NCI-H1930 (cell line): ENCODE measurements around the gene RAB1B.

Experiments used
- DNase-seq, 2 experiments: peaks; one replicate each; lab custom pipeline; 2025; lab: John Stamatoyannopoulos, UW

Gene RAB1B

GRCh38 chr11:66323684-66324083 lies 55.2 kb downstream of the RAB1B start:
- no peak for DNase-seq

- DNase-seq = no peak
These were observed 56.2 kb downstream of the RAB1B start for GRCh38 chr11:66324664-66325063.

GRCh38 chr11:66325263-66325671 lies 56.8 kb downstream of the RAB1B start:
- DNase-seq = no peak

GRCh38 chr11:66326261-66327111 lies 58.0 kb downstream of the RAB1B start:
- no peak for DNase-seq
